Glomerular visceral epithelial cell (primary cell): ENCODE measurements around the gene LRRFIP1.

ENCODE experiments used
- DNase-seq: peaks from one replicate; pipeline ENCODE4 v3.0.0-alpha.2; 2016; ENCODE audit errors: extremely low spot score

Gene LRRFIP1

DNA sequence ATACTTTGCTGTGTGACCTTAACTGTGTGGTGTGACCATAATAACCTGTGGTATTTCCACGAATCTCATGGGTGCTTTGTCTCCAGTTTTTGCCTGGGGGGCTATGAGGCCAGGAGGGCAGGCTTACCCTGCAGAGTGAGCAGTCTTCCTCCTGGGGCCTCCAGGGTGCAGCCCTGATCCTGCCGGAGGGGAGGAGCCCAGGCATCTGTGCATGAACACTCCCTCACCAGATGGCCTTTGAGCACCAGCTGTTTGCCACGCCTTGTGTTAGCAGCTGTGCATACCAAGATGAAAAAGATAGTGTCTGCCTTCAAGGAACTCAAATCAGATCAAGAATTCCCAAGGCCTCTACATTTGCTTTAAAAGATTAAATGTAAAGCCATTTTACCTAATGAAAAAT lies 96.2 kb downstream of the LRRFIP1 start:
- DNase-seq, result peak; percentile 38

DNA sequence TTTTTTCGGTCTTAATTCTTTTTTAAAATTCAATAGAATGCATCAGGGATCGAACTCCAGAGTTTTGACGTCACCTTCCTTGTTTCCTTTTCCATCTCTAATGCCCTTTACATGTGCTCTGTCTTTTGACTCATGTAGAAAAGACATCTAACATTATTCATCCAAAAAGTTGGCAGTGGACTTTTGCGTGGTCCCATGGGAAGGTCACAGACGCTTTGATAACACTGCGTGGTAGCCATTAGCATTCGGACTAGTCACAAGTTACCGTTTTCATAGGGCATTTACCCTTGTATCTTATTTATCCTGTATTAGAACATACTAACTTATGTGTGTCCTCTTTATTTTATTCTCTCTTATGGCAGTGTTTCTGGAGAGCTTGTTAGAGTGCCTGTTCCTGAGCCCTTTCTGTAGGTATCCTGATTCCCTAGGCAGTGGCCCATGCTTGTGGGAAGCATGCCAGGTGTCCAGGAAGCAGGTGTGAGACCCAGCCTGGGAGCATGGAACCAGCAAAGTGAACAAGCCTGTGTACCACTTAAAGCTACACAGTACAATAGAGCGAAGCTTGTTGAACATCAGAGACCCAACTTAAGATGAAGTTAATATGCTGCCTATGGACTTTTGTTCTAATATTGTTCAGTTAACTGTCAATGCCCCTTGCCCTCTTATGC lies 97.6 kb downstream of the LRRFIP1 start:
- DNase-seq, result no peak

DNA sequence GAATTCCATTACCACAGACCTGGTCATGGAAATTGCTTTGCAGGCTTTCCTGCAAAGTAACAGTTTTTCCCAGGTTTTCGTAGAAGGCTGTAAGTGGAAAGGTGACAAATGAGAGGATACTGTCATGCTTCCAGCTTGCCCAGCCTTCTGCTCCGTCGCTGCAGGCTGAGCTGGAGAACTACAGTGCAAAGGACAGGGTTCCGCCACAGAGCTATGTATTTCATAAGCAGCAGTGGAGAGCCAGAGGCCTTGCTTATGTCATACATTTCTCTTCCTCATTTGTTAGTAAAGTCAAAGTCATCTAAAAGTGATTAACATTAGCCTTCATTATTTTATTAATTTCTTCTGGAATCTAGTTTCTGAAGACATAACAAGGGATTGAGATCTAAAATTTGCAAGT lies 98.3 kb downstream of the LRRFIP1 start:
- no peak for DNase-seq

DNA sequence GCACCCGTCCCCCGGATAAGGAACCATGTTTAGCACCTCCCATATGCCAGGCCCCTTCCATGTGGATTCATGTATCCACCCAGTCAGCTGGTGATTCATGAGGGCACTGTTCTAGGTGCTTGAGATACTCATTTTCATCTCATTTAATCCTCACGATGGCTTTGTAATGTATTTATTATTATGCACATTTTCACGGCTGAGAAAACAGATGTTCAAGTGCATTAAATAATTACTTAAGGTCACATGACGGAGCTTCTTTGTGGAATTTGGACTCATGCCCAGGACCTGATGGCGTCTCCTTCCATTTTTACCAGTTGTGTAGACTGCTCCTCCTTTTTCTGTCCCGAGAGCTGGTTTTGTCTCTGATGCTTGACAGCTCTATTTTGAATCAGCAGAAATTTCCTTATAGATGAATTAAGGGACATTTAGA lies 99.0 kb downstream of the LRRFIP1 start:
- DNase-seq, result peak; percentile 56

DNA sequence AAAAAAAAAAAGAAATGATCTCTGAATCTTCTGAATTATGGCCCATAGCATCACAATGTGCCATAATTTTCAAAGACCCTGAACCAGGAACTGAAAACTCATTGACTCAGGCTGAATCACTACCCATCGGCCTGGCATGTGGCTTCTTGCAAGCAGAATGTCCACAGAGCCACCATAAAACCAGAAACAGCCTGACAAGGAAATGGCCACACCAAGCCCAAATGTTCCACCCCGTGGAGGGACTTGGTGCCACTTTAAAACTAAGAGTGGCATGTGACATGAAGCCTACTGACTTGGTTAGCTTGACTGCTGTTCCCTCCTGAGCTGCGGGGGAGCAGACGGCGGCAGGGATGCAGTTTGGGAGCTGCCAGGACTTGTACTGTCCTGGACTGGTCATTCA lies 100.0 kb downstream of the LRRFIP1 start:
- peak; percentile 37 for DNase-seq

DNA sequence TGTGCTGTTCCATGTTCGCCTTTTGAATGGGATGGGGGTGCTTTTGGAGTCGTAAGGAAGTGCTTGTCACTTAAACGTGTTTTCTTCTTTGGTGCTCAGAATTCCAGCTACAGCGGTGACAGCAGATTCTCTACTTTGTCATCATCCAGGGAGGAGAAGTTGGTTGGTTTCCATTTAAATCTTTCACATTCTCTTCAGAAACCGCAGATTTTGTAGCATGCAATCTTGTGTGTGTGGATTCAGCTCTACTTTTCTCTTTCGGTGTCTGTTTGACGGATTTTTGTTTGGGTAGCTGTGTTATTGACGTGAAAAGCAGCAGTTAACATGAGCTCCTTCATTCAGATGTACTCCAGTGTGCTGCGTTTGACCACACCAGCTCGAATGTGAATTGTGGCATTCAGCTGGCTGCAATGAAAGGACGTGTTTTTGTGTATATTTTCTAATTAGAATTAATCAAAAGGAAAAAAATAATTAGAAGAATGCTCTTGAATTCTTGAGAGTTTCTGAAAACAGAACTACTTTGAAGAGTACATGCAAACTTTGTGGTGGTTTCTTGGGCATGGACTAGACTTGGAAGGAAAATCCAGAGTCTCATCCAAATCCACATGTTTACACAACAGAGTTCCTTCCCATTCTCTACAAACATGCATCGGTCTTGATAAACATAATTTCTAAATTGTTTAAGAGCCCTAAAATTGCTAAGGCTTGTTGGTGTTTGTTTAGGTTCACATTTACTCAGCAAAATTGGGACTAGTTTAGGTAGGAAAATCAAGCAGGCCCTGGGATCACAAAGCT lies 102.5 kb downstream of the LRRFIP1 start:
- DNase-seq, result no peak

DNA sequence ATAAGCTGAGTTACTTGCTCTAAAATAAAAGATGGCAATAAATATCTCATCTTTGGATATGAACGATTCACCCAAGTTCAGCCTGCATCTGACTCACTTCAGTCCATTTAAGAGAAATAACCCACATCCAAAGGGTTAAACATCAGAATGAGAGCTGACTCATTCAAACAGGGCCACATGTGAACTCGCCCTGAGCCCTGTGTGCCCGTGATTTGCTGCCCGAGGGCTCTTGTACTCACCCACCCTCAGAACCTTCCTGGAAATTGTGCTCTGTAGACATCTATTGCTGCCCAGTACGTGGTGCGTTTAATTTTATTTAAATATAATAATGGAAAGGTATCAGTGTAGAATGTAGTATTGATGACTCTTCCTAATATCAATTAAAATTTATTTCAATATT lies 104.3 kb downstream of the LRRFIP1 start:
- peak; percentile 71 for DNase-seq

DNA sequence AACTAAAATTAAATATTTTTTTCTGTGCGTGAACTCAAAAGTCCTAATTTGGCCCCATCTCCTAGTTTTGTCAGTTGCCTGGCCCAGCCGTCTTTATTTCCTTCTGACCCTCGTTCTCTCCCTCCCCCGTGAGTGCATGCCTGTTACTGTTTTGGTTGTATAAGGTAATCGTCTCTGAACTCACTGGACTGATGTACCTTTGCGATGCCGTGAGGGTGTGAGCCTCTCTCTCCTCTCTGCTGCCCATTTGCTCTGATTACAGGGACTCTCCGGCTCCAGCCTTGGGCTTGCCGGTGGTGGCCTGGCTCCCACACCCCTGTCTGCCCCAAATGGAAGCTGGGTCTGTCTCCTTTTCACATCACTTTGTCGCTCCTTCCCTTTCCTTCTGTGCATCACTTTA lies 104.7 kb downstream of the LRRFIP1 start:
- no peak for DNase-seq

DNA sequence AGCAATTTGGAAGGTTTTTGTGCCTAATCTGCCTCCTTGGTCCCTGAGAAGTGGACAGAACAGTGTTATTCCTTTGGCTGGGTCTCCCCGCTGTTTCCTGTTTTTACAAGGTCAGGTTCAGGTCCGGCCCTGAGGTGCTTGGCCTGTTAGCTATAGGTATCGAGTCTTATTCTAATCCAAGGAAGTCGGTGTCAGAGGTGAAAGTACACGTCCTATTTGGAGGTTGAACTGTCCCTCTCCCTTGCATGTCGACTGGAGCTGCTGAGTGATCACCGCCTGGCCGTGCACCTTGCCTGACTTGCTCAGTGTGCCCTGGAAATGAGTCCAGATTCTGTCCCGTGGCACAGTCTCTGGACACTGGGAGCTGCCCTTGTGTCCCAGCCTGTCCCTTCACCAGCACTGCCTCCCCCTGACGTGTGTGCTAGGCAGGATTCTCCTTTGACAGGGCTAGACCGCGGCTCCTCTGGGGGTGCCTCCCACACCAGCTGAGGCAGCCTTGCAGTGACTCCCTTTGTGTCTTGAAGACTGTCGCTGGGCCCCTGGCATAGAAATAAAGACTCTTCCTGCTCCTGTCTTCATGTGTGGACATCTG lies 105.5 kb downstream of the LRRFIP1 start:
- no peak for DNase-seq

DNA sequence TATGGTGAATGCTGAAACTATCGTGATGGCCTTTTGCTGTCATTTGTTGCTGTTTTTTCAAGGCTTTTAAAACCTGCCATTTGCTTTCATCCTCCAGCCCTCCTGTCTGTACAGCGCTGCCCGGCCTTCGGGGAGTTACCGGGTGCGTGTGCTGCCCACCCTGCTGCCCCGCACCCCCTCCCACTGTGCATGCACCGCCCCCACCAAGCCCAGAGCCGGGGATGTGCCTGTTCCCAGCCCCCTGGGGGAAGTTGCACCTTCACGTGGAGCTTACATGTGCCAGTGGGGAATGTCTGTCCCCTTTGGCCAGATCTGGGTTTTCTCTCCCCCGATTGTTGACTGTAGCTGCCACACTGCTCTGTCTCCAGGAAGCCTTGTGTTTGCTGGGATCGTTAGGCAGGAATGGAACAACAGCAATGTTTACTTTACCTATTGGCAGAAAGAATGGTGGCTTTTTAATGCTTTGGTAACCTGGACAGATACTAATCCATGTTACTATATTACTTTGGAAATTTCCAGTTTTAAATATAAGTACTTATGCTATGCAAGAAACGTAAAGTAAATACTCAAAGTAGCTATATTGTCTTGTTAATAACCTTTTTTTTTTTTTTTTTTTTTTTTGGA lies 106.4 kb downstream of the LRRFIP1 start:
- no peak for DNase-seq

DNA sequence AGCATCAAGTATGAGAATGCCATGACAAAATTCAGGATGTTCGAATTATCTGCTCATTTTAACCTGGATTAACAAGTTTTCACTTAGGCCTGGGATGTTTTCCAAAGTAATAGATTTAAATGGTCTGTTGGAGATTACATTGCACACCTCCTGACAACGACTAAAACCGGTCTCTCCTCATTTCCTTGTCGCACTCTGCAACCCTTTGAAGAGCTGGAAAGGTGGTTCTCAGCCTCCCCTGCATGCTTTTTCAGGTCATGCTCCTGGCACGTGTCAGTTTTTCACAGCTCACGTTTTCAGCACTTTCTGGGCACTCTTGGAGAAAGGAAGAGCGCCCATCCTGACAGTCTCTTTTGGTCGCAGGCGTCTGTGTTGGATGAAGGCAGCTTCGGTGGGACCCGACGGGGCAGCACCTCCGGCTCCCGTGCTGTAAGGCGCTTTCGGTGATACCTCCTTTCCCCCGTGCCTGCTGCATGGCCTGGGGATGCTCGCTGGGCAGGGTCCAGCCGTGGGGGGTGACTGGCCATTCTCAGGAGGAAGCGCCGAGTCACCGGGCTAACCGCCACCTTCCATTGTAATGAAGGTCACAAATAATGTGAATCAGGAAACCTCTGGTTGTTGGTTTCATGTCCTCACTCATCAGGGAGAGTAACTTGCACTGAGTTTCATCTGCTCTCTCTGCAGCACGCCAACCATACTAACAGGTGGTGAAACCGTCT lies 107.7 kb downstream of the LRRFIP1 start:
- no peak for DNase-seq

DNA sequence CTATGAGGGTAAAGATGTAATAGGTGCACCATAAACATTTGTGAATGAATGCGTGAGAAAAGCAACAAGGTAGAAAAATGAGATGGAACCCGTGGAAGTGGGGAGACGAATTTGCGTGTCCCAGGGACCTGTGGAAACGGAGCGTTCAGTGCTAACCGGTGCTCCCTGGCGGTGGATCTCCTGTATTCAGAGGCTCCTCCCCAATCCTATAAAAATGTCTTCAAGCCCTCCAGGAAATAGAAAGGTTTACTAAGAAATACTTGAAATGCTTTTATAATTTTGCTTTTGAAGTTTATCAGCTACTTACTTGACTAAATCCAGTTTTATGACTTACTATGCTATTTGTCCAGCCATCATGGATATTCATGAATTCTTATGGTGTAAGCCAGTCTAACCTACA lies 108.4 kb downstream of the LRRFIP1 start:
- DNase-seq, result no peak

DNA sequence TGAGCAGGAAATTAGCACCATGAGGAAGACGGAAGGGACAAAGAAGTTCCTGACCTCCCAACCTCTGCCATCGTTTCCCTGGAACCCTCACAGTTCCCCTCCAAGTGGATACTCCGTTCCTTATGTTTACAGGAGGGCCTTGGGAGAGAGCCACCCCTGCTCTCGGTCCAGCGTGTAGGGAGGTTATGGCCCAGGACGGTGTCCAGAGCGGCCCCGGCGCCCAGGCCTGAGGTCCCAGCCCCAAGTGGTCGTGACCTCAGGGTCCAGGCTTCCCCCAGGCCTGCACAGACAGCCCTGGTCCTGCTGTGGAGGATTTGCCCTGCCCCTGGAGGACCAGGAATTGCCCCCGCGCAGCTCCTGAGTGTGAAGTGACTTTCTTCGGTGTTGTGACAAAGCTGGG lies 109.4 kb downstream of the LRRFIP1 start:
- DNase-seq, result no peak

DNA sequence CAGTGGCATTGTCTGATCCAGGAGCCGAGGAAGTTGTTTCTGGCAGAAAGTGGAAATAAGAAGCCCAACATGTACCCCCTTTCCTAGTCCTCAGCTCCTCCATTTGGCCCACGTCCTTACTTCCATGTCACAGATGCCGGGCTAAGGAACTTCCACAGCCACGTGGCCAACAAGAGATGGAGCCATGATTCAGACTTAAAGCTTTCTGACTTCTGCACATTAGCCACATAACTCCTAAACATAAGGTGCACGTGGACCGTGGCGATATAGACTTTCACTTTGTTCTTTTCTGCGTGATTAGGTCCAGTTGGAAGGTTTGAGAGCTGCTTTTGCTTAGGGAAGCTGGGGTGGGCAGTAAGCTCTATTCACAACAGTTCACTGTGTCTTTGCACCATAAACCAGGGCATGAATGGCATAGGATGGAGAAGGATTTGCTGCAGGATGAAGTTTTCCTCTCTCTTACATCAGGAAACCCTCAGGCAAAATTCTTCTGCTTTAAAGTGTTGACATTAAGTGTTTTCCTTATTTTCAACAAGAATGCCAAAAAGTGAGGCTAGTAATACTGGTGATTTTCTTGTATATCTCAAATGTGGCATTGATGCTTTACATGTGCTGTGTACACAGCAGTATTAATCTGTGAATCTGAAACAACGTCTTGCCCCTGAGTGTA lies 109.9 kb downstream of the LRRFIP1 start:
- DNase-seq, result no peak

DNA sequence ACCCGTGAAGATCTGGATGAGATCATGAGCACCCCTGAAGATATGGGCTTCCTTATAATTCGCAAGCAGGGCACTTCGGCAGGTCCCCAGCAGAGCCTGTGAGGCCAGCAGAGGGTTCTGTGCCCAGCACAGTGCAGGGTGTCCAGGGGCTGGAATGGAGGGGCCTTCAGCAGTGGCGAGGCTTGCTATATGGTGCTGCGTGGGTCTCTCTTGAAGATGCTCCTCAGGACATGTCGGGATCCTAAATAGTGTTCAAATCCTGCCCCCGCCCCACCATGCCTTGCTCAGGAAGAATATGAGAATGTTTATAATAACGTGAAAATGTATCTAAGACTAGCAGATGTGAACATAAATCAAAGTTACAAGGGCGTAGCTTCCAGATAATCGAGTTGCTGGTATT lies 110.9 kb downstream of the LRRFIP1 start:
- no peak for DNase-seq

DNA sequence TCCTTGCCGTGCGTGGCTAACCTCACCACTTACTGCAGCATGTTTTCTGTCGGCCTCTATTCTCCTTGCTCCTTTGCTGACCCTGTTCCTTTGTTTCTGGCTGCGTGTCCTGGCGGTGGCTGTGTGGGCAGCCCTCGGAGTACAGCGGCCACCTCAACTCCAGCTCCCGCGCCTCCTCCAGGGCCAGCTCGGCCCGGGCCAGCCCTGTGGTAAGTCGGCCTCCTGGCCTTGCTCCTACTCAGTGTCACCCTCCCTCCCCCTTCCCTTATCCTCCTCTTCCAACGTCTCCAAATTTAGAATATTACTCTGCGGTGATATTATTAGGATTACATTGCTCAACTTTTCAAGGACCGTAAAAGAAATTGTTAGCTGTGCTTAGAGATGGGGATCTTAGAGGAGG lies 111.7 kb downstream of the LRRFIP1 start:
- DNase-seq, result no peak

DNA sequence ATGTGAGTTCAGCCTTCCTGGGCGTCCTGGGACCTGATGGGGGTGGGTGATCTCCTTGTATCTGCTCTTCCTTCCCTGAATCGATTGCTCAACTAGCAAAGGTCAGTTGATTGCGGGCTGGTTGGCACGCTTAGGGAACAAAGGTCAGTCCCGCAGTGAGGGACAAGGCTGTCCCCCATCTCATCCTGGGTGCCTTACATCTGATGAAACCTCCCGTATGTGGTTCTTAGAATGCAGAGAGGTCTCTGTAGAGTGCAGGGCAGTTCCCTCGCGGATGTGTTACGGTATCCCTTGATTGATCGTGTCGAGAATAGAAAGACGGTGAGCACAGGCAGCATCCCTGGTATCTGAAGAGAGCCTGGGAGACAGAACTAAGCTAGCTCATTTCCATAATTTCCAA lies 114.8 kb downstream of the LRRFIP1 start:
- DNase-seq, result no peak

DNA sequence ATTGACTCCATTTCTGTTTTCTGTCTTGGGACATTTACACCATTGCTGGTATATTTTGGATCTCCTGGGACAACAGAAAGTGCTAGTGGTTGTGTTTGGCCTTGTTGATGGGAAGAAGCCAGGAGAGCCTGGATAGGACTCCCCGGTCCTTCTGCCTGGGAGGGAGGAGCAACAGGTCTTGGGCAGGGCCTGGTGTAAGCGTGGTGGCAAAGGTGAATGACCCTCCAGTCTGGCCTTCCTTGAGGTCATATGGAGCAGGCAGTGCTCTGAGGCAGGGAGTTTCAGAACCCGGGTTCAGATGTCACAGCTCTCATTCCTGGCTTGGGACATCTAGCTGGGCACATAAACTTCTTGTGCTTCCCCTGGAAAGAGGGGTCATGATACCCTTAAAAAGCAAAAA lies 115.2 kb downstream of the LRRFIP1 start:
- DNase-seq, result no peak

DNA sequence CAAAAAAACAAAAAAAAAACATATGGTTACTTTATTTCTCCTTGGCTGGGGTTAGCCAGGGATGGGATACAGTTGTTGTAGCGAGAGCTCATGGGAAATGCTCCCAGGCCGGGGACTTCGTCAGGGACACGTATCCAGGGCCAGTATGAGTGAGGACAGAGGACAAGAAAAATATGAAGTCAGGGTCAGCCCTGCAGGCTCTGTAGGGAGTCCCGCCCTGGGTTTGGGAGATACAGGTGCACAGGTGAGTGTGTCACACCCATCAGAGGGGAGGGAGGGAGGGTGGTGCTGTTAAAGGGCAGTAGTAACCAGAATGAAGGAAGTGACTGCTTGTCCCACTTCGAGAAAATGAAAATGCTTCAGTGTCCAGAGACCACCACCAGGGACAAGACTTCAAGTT lies 115.6 kb downstream of the LRRFIP1 start:
- DNase-seq, result no peak

DNA sequence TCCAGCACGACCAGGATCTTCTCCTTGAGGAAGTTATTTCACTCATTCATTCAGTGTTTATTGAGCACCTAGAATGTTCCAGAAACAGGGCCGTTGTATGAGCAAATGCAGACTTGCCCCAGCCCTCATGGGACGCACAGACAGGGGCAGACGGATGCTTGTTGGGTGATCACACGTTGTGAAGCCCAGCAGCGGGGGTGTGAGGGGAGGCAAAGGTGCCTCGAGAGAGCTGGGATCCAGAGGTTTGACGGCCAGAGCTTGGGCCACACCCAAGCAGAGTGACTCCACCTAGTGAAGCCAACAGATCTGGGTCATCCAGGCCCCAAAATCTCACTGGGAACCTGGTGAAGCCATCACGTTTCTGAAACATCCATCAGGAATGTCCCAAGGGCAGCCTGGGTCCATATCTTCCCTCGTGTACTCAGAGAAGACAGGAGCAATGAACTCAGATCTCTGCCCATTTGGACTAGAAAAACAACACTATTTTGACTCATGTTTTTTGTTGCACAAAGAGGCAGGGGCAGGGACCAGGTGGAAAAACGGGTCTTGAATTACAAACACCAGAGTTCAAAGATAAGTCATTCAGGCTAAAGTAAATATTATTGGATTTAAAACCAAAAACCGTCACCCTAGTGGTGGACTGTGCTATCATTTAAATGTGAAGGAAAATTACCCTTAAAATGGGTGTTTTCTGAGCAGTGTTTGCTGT lies 116.3 kb downstream of the LRRFIP1 start:
- DNase-seq, result no peak

DNA sequence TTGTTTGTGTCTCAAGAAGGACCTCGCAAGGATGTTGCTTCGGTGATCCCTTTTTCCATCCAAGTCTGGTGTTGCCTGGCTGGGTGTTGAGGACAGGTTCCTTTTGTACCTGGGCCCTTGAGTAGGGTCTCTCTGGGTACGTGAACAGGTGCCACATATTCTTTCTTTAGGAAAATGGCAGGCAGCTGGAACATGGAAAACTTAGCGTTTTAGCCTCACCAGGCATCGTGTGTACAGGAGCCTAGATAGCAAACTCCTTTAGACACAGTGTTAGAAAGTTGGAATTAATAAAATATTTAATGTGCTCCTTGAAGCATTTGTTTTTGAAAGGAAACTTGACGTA lies 116.9 kb downstream of the LRRFIP1 start:
- no peak for DNase-seq
